ENCODE data around the gene REEP2.

The REEP2 gene

DNA sequence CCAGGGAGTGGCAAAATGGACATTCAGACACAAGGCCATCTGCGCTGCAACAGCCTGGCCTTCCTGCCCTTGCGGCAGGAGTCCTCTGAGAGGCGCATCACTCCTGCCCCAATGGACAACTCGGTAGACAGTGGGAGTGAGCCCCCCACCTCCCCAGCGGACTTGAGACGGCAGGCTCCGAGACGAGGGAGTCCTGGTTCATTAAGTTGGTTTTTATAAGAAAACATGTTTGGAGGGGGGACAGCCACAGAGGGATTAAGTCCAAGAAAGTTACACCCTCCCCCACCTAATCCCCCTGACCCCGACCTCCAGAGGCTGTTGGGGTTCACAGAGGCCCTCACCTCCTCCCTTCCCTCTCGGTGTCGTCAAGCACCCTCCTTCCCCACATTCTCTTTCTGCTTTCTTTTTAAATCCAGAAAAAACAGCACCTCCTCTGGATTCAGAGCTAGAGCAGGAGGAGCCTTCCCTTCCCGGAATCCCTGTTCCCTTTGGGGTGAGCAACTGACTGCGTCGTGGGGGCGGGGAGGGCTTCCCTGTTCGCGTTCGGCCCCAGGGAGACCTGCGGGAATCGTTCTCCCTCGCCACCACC is 24.7 kb downstream of the REEP2 start:
- H3K4me3 ChIP-seq (ENCODE audit: control insufficient read depth, low read depth, low read length): peak overlapping the region; percentile 74
- no peak for DNase-seq (ENCODE audit: low read depth)
- TF ChIP-seq, protein P1, sequence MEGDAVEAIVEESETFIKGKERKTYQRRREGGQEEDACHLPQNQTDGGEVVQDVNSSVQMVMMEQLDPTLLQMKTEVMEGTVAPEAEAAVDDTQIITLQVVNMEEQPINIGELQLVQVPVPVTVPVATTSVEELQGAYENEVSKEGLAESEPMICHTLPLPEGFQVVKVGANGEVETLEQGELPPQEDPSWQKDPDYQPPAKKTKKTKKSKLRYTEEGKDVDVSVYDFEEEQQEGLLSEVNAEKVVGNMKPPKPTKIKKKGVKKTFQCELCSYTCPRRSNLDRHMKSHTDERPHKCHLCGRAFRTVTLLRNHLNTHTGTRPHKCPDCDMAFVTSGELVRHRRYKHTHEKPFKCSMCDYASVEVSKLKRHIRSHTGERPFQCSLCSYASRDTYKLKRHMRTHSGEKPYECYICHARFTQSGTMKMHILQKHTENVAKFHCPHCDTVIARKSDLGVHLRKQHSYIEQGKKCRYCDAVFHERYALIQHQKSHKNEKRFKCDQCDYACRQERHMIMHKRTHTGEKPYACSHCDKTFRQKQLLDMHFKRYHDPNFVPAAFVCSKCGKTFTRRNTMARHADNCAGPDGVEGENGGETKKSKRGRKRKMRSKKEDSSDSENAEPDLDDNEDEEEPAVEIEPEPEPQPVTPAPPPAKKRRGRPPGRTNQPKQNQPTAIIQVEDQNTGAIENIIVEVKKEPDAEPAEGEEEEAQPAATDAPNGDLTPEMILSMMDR (conservative IDR thresholded peaks at IDR 0.05; ENCODE audit: control insufficient read depth, insufficient read depth, low read depth, low read length): peak; percentile 19

DNA sequence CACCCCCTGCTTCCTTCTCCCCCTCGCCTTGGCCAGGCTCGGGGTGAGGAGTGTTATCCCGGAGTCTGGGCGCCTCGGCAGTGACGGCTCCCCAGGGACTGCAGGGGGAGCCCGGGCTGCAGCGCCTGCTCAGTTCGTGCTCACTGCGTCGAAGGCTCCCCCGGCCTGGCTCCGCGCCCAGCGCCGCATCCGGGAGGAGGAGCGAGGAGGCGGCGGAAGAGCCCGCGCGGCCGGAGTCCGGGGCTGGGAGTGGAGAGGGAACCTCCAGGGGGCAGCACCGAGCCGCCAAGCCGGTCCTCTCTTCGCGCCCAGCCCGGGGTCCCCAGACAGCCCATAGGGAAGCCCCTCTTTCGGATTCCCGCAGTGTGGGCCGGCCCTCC is 25.1 kb downstream of the REEP2 start:
- TF ChIP-seq, protein P1 (conservative IDR thresholded peaks at IDR 0.05; ENCODE audit: control insufficient read depth, insufficient read depth, low read depth, low read length): peak; percentile 55
- DNase-seq (ENCODE audit: low read depth): peak; percentile 93

DNA sequence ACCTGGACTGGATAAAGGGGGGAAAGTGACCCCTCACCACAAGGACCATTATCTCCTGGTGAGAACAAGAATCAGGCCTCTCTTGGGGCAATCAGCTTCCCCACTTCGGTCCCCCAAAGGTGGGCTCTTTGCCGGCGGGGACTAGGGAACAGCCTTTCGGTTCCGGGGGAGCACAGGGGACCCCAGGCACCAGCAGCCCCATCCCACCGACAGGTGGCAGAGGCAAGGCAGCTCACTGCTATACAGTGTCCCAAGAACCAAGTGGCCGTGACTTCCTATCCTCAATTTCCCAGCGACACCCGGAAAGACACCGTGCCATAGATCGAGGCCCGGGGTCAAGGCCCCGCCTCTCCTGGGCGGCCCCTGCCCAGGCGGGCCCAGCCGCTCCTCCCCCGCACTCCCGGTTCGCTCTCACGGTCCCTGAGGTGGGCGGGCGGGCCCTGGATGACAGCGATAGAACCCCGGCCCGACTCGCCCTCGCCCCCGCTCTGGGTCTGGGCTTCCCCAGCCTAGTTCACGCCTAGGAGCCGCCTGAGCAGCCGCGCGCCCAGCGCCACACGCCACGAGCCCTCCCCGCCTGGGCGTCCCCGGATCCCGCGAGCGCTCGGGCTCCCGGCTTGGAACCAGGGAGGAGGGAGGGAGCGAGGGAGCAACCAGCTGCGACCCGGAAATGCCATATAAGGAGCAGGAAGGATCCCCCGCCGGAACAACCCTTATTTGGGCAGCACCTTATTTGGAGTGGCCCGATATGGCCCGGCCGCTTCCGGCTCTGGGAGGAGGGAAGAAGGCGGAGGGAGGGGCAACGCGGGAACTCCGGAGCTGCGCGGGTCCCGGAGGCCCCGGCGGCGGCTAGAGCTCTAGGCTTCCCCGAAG is 25.8 kb downstream of the REEP2 start:
- TF ChIP-seq, protein P1 (conservative IDR thresholded peaks at IDR 0.05; ENCODE audit: control insufficient read depth, insufficient read depth, low read depth, low read length): no peak
- DNase-seq (ENCODE audit: low read depth): peak; percentile 98
- H3K4me3 ChIP-seq (ENCODE audit: control insufficient read depth, low read depth, low read length): peak overlapping the region; percentile 74

More for the DNA sequence above, 25.1 kb downstream of the REEP2 start:
- peak overlapping the region; percentile 74 for H3K4me3 ChIP-seq (ENCODE audit: control insufficient read depth, low read depth, low read length)

DNA sequence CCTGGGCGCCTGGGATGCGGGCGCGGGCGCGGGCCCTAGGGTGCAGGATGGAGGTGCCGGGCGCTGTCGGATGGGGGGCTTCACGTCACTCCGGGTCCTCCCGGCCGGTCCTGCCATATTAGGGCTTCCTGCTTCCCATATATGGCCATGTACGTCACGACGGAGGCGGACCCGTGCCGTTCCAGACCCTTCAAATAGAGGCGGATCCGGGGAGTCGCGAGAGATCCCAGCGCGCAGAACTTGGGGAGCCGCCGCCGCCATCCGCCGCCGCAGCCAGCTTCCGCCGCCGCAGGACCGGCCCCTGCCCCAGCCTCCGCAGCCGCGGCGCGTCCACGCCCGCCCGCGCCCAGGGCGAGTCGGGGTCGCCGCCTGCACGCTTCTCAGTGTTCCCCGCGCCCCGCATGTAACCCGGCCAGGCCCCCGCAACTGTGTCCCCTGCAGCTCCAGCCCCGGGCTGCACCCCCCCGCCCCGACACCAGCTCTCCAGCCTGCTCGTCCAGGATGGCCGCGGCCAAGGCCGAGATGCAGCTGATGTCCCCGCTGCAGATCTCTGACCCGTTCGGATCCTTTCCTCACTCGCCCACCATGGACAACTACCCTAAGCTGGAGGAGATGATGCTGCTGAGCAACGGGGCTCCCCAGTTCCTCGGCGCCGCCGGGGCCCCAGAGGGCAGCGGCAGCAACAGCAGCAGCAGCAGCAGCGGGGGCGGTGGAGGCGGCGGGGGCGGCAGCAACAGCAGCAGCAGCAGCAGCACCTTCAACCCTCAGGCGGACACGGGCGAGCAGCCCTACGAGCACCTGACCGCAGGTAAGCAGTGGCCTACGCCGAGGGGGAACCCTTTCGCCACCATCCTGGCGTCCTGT is 26.6 kb downstream of the REEP2 start, which contains the start of gene EGR1:
EGR1 (plus strand) TSS at position 219 of the 864 bp plus-strand sequence; CDS start at position 502, 283 bp downstream.
- TF ChIP-seq, protein P1 (conservative IDR thresholded peaks at IDR 0.05; ENCODE audit: control insufficient read depth, insufficient read depth, low read depth, low read length): no peak
- H3K4me3 ChIP-seq (ENCODE audit: control insufficient read depth, low read depth, low read length): peak within 1 kb of the TSS; percentile 74
- DNase-seq (ENCODE audit: low read depth): peak; percentile 89

DNA sequence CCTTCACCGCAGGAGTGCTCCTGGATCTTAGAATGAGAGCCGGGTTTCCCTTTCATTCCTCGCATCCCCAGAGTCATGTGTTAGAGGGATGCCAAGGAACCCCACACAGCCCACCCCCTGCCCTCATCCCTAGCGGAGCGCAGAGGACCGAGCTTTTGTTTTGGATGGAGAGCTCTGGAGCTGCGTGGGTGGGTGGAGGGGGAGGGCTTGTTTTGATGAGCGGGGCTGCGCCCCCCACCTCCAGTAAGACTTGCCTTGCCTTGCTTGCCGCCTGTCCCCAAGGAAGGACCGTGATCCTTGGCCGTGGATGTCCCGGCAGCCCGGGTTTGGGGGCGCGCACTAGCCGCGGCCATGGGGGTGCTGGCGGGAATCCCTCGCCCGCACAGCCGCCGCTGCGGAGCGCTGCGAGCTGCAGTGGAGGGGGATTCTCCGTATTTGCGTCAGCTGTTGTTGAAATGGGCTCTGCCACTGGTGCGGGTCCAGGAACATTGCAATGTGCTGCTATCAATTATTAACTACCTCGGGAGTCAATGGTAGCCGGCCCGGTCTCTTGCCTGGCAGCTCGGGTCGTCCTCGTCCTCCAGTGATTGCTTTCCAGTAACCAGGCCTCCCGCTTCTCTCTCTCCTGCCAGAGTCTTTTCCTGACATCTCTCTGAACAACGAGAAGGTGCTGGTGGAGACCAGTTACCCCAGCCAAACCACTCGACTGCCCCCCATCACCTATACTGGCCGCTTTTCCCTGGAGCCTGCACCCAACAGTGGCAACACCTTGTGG is 27.5 kb downstream of the REEP2 start:
- TF ChIP-seq, protein P1 (conservative IDR thresholded peaks at IDR 0.05; ENCODE audit: control insufficient read depth, insufficient read depth, low read depth, low read length): no peak
- H3K4me3 ChIP-seq (ENCODE audit: control insufficient read depth, low read depth, low read length): peak overlapping the region; percentile 74
- no peak for DNase-seq (ENCODE audit: low read depth)

All from fibroblast of mammary gland (primary cell).